ENCODE data around the gene IRF6. TPM values are rescaled to one million over a fixed set of nuclear protein-coding genes. Genes with fewer than 3 reads are reported as not detected.

Gene IRF6
- total and polyA plus RNA-seq, 3 donors from 2014 or later, result 8.2 to 19.2 (median 8.7) TPM

- no peak for TF ChIP-seq POLR2A (IDR thresholded peaks at IDR 0.05)
- WGBS, 2 donors, result 38 to 40% methylated on average over 1 of the region's 1 CpG
- intact Hi-C loops (cut with DNase I; ENCODE audit: low total_unique reads), result no loop called here
- Histone ChIP-seq H3K4me1 (no peaks in the 10 kb centered on the region), H3K27ac (no peak overlapping the region), H3K4me3 (no peak overlapping the region), H3K36me3 (ENCODE audit: low read depth, missing control alignments) (no peaks in the 10 kb centered on the region), H3K27me3 (no peaks in the 10 kb centered on the region), H3K9me3 (no peaks in the 10 kb centered on the region)
- DNase-seq, result no peak
Measured at GRCh38 chr1:209819058-209819457, 13.1 kb upstream of the IRF6 start.

- Histone ChIP-seq H3K4me1 (no peaks in the 10 kb centered on the region), H3K27ac (no peak overlapping the region), H3K9me3 (no peaks in the 10 kb centered on the region), H3K27me3 (no peaks in the 10 kb centered on the region), H3K36me3 (ENCODE audit: low read depth, missing control alignments) (no peaks in the 10 kb centered on the region), H3K4me3 (no peak overlapping the region)
- 91 to 100% methylated on average over 1 of the region's 1 CpG for WGBS, 2 donors
- intact Hi-C loops (cut with DNase I; ENCODE audit: low total_unique reads), result no loop called here
- no peak for DNase-seq
- no peak for TF ChIP-seq CTCF (IDR thresholded peaks at IDR 0.05)
- TF ChIP-seq POLR2A (IDR thresholded peaks at IDR 0.05), result no peak
Measured at GRCh38 chr1:209817691-209818090, 11.7 kb upstream of the IRF6 start.

DNA sequence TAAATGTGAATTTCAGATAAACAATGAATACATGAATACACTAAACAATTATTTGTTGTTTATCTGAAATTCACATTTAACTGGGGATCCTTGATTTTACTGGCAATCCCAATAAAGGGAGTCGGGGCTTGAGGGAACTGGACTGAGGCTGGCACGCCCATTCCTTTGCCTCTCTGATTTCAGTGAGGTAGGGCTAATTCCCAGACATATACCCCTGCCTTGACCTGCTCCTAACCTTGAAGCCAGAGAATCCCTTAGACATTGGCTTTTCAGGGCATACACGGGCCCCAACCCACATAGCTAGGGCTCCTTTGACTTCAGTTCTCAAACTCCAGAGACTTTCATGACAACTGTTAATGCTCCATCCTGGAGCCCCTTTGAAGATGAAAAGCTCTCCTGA, 11.0 kb upstream of the IRF6 start:
- Histone ChIP-seq H3K4me3 (no peak overlapping the region), H3K36me3 (ENCODE audit: low read depth, missing control alignments) (no peaks in the 10 kb centered on the region), H3K27ac (no peak overlapping the region), H3K4me1 (no peaks in the 10 kb centered on the region), H3K9me3 (no peaks in the 10 kb centered on the region), H3K27me3 (no peaks in the 10 kb centered on the region)
- intact Hi-C loops (cut with DNase I; ENCODE audit: low total_unique reads), result no loop called here
- DNase-seq, result no peak
- TF ChIP-seq POLR2A (IDR thresholded peaks at IDR 0.05) (no peak), CTCF (IDR thresholded peaks at IDR 0.05) (no peak)
- WGBS, 2 donors, result 63 to 76% methylated on average over 3 of the region's 3 CpGs

GRCh38 chr1:209815931-209816341, 10.0 kb upstream of the IRF6 start:
- Histone ChIP-seq H3K9me3 (no peaks in the 10 kb centered on the region), H3K4me1 (no peaks in the 10 kb centered on the region), H3K36me3 (ENCODE audit: low read depth, missing control alignments) (no peaks in the 10 kb centered on the region), H3K4me3 (no peak overlapping the region), H3K27ac (no peak overlapping the region), H3K27me3 (no peaks in the 10 kb centered on the region)
- DNase-seq, result no peak
- TF ChIP-seq CTCF (IDR thresholded peaks at IDR 0.05) (no peak), POLR2A (IDR thresholded peaks at IDR 0.05) (no peak)
- intact Hi-C loops (cut with DNase I; ENCODE audit: low total_unique reads), result no loop called here
- 86 to 100% methylated on average over 3 to 6 of the region's 6 CpGs for WGBS, 2 donors

- TF ChIP-seq POLR2A (IDR thresholded peaks at IDR 0.05), result no peak
- TF ChIP-seq CTCF (IDR thresholded peaks at IDR 0.05), result no peak
- H3K27ac ChIP-seq, result no peak overlapping the region
- no peak overlapping the region for H3K4me3 ChIP-seq
- 78 to 86% methylated on average over 3 of the region's 3 CpGs for WGBS, 2 donors
- DNase-seq, result no peak
- no peaks in the 10 kb centered on the region for H3K9me3 ChIP-seq
- H3K4me1 ChIP-seq, result no peaks in the 10 kb centered on the region
- H3K36me3 ChIP-seq (ENCODE audit: low read depth, missing control alignments), result no peaks in the 10 kb centered on the region
- intact Hi-C loops (cut with DNase I; ENCODE audit: low total_unique reads), result no loop called here
- H3K27me3 ChIP-seq, result no peaks in the 10 kb centered on the region
Measured at GRCh38 chr1:209815490-209815889, 9.5 kb upstream of the IRF6 start.
